ENCODE results near the gene JUNB. TPM values are rescaled to one million over a fixed set of nuclear protein-coding genes. Genes with fewer than 3 reads are reported as not detected.
A peak's percentile ranks its signal among the peaks of the same experiment; 100 is the strongest.

The JUNB gene
- total and polyA plus RNA-seq, 2 of the 8 experiments (the other 6 are each of a cell fraction or from before 2014, with no cell fraction given) = 7.4 to 10.0 TPM

DNA sequence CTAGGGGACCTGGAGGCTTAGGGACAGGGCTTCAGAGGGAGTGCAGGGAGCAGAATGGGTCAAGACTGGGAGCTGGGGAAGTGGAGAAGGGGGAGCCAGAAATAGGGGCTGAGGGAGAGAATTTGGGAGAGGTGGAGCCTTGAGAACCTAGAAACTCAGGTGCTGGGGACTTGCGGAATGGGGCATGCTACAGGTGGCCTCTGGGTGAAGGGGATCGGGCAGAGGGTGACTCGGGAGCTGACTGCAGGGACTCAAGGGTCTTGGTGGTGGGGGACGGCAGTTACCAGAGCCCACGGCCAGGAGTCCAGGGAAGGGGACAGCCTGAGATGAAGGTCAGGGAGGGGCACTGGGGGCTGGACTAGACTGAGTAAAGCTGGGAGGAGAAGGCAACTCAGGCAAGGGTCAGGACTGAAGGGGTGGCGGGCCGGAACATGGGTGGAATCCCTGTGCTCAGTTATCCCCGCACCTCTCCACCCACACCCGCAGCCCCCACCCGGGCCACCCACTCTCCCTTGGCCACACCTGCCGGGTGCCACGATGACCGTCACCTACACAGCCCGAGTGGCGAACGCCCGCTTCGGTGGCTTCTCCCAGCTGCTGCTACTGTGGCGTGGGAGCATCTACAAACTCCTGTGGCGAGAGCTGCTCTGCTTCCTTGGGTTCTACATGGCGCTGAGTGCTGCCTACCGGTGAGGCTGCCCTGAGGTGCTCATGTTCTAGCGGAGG is 39.1 kb upstream of the JUNB start:
- Histone ChIP-seq H2BK5ac (ENCODE audit: low read depth, low read length) (no peak overlapping the region), H2BK12ac (ENCODE audit: low read depth, low read length) (no peak overlapping the region), H3K18ac (ENCODE audit: extremely low read depth, low read length) (peak overlapping the region; percentile 32; the same call in 1 of the 2 replicates), H3K4me2 (ENCODE audit: insufficient read depth in 1 of 2, low read depth in 2 of 2, low read length in 2 of 2) (peak overlapping the region; percentile 70 to 74), H3K79me1 (ENCODE audit: low read depth, low read length) (no peaks in the 10 kb centered on the region), H2BK20ac (ENCODE audit: low read length) (no peak overlapping the region), H2AK5ac (ENCODE audit: low read depth, low read length) (no peak overlapping the region), H2BK15ac (ENCODE audit: low read length) (peak overlapping the region; percentile 46; the same call in 1 of the 2 replicates), H4K8ac (ENCODE audit: extremely low read depth, insufficient read depth, low read length) (peak overlapping the region; percentile 65), H3K4ac (replicated peaks; ENCODE audit: insufficient read length, low read depth, low read length) (peak overlapping the region; percentile 69), H3K79me2 (ENCODE audit: control insufficient read depth in 1 of 2, insufficient read depth in 2 of 2, low read length in 2 of 2) (no peaks in the 10 kb centered on the region), H4K5ac (ENCODE audit: insufficient read length, low read depth, low read length) (no peak overlapping the region), H2BK120ac (replicated peaks; ENCODE audit: low read depth, low read length) (no peak overlapping the region), H3K27me3 (replicated peaks in 1 of 4; ENCODE audit: control insufficient read depth in 3 of 4, extremely low read depth in 1 of 4, insufficient read depth in 3 of 4, low read length in 3 of 4) (no peaks in the 10 kb centered on the region; a peak in 3 of 7 replicates), H3K9ac (replicated peaks in 1 of 4; ENCODE audit: extremely low read depth in 1 of 4, low read depth in 3 of 4, low read length in 3 of 4) (no peak overlapping the region; a peak in 2 of 7 replicates), H3K23me2 (ENCODE audit: low read depth, low read length) (peaks cover 8% of the 10 kb centered on the region), H3K4me3 (ENCODE audit: extremely low read depth in 1 of 4, insufficient read depth in 2 of 4, low read depth in 3 of 4, low read length in 4 of 4) (peak overlapping the region; percentile 45 to 63 (median 47); a peak in 5 of 8 replicates), H3K36me3 (ENCODE audit: control insufficient read depth in 2 of 4, insufficient read depth in 4 of 4, low read length in 3 of 4) (peaks cover 0 to 7% (median 3%) of the 10 kb centered on the region in 4 experiments; a peak in 3 of 8 replicates), H4K20me1 (replicated peaks in 1 of 2; ENCODE audit: control insufficient read depth in 1 of 2, insufficient read depth in 2 of 2, low read length in 2 of 2) (peaks cover 0 to 2% of the 10 kb centered on the region in 2 experiments), H3K27ac (ENCODE audit: low read depth, low read length) (no peak overlapping the region), H3K23ac (ENCODE audit: insufficient read length) (no peak overlapping the region), H3K4me1 (replicated peaks in 1 of 4; ENCODE audit: control insufficient read depth in 3 of 4, insufficient read depth in 4 of 4, low read length in 3 of 4) (peaks cover 0 to 10% (median 4%) of the 10 kb centered on the region in 4 experiments; a peak in 4 of 7 replicates), H2AFZ (ENCODE audit: low read length) (no peak overlapping the region), H3K14ac (ENCODE audit: insufficient read length) (no peak overlapping the region), H3K56ac (replicated peaks; ENCODE audit: insufficient read length, low read depth, low read length) (no peak overlapping the region), H4K91ac (replicated peaks; ENCODE audit: insufficient read length, low read length) (no peak overlapping the region), H3K9me3 (ENCODE audit: insufficient read depth in 2 of 2, low read depth in 1 of 2, low read length in 1 of 2) (no peaks in the 10 kb centered on the region)
- WGBS, 2 experiments (ENCODE audit: extremely low coverage in 1 of 2, insufficient coverage in 1 of 2, insufficient read length in 1 of 2, insufficient replicate concordance in 2 of 2, low coverage in 1 of 2, low lambda C conversion rate in 2 of 2, missing lambda C conversion rate in 1 of 2) = 81% methylated on average over 21 of the region's 23 CpGs; no CpG with 5 or more reads in 1 of the 2 experiments
- FAIRE-seq = no peak
- ChIA-PET POLR2A (ENCODE audit: partially characterized antibody) (interaction anchor here (0.7 to 10.3 kb wide), 20 partner anchors 9 to 125 kb away, joined by 3 to 104 read pairs (median 4); partner anchors contain the start of genes DHPS, FBXW9, GET3 and JUNB), CTCF (ENCODE audit: partially characterized antibody) (interaction anchor here (0.7 to 17.5 kb wide), 9 partner anchors 10 to 72 kb away, joined by 3 to 288 read pairs (median 3); partner anchors contain the start of genes JUNB, PRDX2, RNASEH2A and THSD8)
- peak; percentile 36; the same call in 1 of the 2 replicates for TF ChIP-seq EGR1 (IDR thresholded peaks at IDR 0.05; ENCODE audit: borderline replicate concordance, low read depth, low read length)
- no peak for TF ChIP-seq RXRA (IDR thresholded peaks at IDR 0.05; ENCODE audit: insufficient read depth, low read depth, low read length)
- DNase-seq (ENCODE audit: low read depth in 1 of 2, low spot score in 2 of 2) = no peak
